ENCODE measurements around the gene SND1.

The SND1 gene

GRCh38 chr7:128045766-128046165, 393.8 kb downstream of the SND1 start:
- DNase-seq = no peak
- Histone ChIP-seq H3F3A (ENCODE audit: insufficient read depth, low read length) (peaks cover 5% of the 10 kb centered on the region; the same call in 1 of the 2 replicates), H2AFZ (ENCODE audit: low read length) (no peak overlapping the region), H4K20me1 (ENCODE audit: insufficient read depth, low read length) (no peaks in the 10 kb centered on the region; the same call in 1 of the 2 replicates), H3K79me2 (ENCODE audit: low read length) (peaks cover 82% of the 10 kb centered on the region), H3K36me3 (replicated peaks; ENCODE audit: insufficient read depth, low read length) (no peaks in the 10 kb centered on the region), H3K4me3 (ENCODE audit: low read length) (no peak overlapping the region), H3K9me2 (replicated peaks; ENCODE audit: insufficient read depth, low read length) (no peaks in the 10 kb centered on the region), H3K4me2 (ENCODE audit: low read depth, low read length) (no peak overlapping the region), H3K4me1 (ENCODE audit: low read length) (peaks cover 24% of the 10 kb centered on the region), H3K27me3 (replicated peaks; ENCODE audit: insufficient read depth, low read length) (no peaks in the 10 kb centered on the region), H3K9me3 (replicated peaks; ENCODE audit: insufficient read depth, low read length) (no peaks in the 10 kb centered on the region), H3K27ac (ENCODE audit: low read length) (no peak overlapping the region), H3K9ac (ENCODE audit: low read length) (no peak overlapping the region)
- TF ChIP-seq EZH2phosphoT487 (IDR thresholded peaks at IDR 0.05; ENCODE audit: low read length) = no peak
- TF ChIP-seq CTCF (IDR thresholded peaks at IDR 0.05; ENCODE audit: low read length) = no peak
- no peak for TF ChIP-seq EZH2 (optimal IDR thresholded peaks at IDR 0.05; ENCODE audit: low read depth, low read length)

GRCh38 chr7:128052404-128052803, 400.4 kb downstream of the SND1 start:
- Histone ChIP-seq H3F3A (ENCODE audit: insufficient read depth, low read length) (no peaks in the 10 kb centered on the region), H3K9ac (ENCODE audit: low read length) (no peak overlapping the region), H3K9me3 (replicated peaks; ENCODE audit: insufficient read depth, low read length) (no peaks in the 10 kb centered on the region)

GRCh38 chr7:128053023-128053422, 401.0 kb downstream of the SND1 start:
- Histone ChIP-seq H3F3A (ENCODE audit: insufficient read depth, low read length) (no peaks in the 10 kb centered on the region), H2AFZ (ENCODE audit: low read length) (no peak overlapping the region), H3K4me3 (ENCODE audit: low read length) (no peak overlapping the region), H3K79me2 (ENCODE audit: low read length) (peaks cover 57% of the 10 kb centered on the region), H3K9ac (ENCODE audit: low read length) (no peak overlapping the region), H3K27ac (ENCODE audit: low read length) (no peak overlapping the region), H3K4me2 (ENCODE audit: low read depth, low read length) (no peak overlapping the region), H3K4me1 (ENCODE audit: low read length) (no peaks in the 10 kb centered on the region; the same call in 1 of the 2 replicates), H3K36me3 (replicated peaks; ENCODE audit: insufficient read depth, low read length) (no peaks in the 10 kb centered on the region), H4K20me1 (ENCODE audit: insufficient read depth, low read length) (no peaks in the 10 kb centered on the region), H3K9me3 (replicated peaks; ENCODE audit: insufficient read depth, low read length) (no peaks in the 10 kb centered on the region), H3K9me2 (replicated peaks; ENCODE audit: insufficient read depth, low read length) (no peaks in the 10 kb centered on the region), H3K27me3 (replicated peaks; ENCODE audit: insufficient read depth, low read length) (no peaks in the 10 kb centered on the region)
- TF ChIP-seq EZH2phosphoT487 (IDR thresholded peaks at IDR 0.05; ENCODE audit: low read length) (no peak), CTCF (IDR thresholded peaks at IDR 0.05; ENCODE audit: low read length) (no peak), EZH2 (optimal IDR thresholded peaks at IDR 0.05; ENCODE audit: low read depth, low read length) (no peak)
- DNase-seq = peak; percentile 24

More at GRCh38 chr7:128052404-128052803, 400.4 kb downstream of the SND1 start:
- Histone ChIP-seq H3K4me3 (ENCODE audit: low read length) (no peak overlapping the region), H3K79me2 (ENCODE audit: low read length) (peaks cover 54% of the 10 kb centered on the region), H3K4me2 (ENCODE audit: low read depth, low read length) (no peak overlapping the region), H3K27me3 (replicated peaks; ENCODE audit: insufficient read depth, low read length) (no peaks in the 10 kb centered on the region), H2AFZ (ENCODE audit: low read length) (no peak overlapping the region), H4K20me1 (ENCODE audit: insufficient read depth, low read length) (no peaks in the 10 kb centered on the region), H3K4me1 (ENCODE audit: low read length) (no peaks in the 10 kb centered on the region; the same call in 1 of the 2 replicates), H3K27ac (ENCODE audit: low read length) (no peak overlapping the region), H3K9me2 (replicated peaks; ENCODE audit: insufficient read depth, low read length) (no peaks in the 10 kb centered on the region), H3K36me3 (replicated peaks; ENCODE audit: insufficient read depth, low read length) (no peaks in the 10 kb centered on the region)
- TF ChIP-seq EZH2 (optimal IDR thresholded peaks at IDR 0.05; ENCODE audit: low read depth, low read length) = no peak
- no peak for TF ChIP-seq EZH2phosphoT487 (IDR thresholded peaks at IDR 0.05; ENCODE audit: low read length)
- no peak for TF ChIP-seq CTCF (IDR thresholded peaks at IDR 0.05; ENCODE audit: low read length)
- no peak for DNase-seq

Data from MM.1S (cell line).